Activated CD8-positive, alpha-beta memory T cell treated with anti-CD3 and anti-CD28 coated beads, Interleukin-2, amount 10 ng/mL, durations not matched to agents 7 days and 5 days (primary cell): ENCODE measurements around the gene TMEM187. TPM values are rescaled to one million over a fixed set of nuclear protein-coding genes. Genes with fewer than 3 reads are reported as not detected.

Experiments
- ATAC-seq: fragments of 150-1000 bp; cut with Tn5 transposase; one replicate; pipeline ENCODE4 v1.10.0; 2021; ENCODE audit warnings: moderate library complexity
- CTCF ChIA-PET: fragments of 350-600 bp; sonication (Branson Sonifier 250); formaldehyde crosslinking; loops from one replicate; lab custom pipeline; 2021; ENCODE audit warnings: antibody characterized with exemption; lab: Charles Lee
- DNase-seq: peaks from one replicate; pipeline ENCODE4 v3.0.0-alpha.2; 2020
- H3K27ac Mint-ChIP-seq: one replicate; pipeline ENCODE4 v1.8.0; 2021; ENCODE audit warnings: mild to moderate bottlenecking, mixed read lengths
- H3K27me3 Mint-ChIP-seq: one replicate; pipeline ENCODE4 v1.8.0; 2021; ENCODE audit warnings: mixed read lengths
- H3K36me3 Mint-ChIP-seq: one replicate; pipeline ENCODE4 v1.8.0; 2021; ENCODE audit warnings: mild to moderate bottlenecking, mixed read lengths
- H3K4me1 Mint-ChIP-seq: one replicate; pipeline ENCODE4 v1.8.0; 2021; ENCODE audit warnings: mixed read lengths
- H3K4me3 Mint-ChIP-seq: one replicate; pipeline ENCODE4 v1.8.0; 2021; ENCODE audit warnings: mild to moderate bottlenecking, moderate library complexity, mixed read lengths
- H3K9me3 Mint-ChIP-seq: one replicate; pipeline ENCODE4 v1.8.0; 2022; ENCODE audit warnings: low read depth, mixed read lengths
- total RNA-seq, 2 experiments: library from RNA; stranded (reverse); gene quantifications; one replicate each; pipeline ENCODE4 v1.2.3, GENCODE V29; 2021

The TMEM187 gene
- total RNA-seq, 2 experiments from 2014 or later, result 8.6 to 10.7 TPM

DNA sequence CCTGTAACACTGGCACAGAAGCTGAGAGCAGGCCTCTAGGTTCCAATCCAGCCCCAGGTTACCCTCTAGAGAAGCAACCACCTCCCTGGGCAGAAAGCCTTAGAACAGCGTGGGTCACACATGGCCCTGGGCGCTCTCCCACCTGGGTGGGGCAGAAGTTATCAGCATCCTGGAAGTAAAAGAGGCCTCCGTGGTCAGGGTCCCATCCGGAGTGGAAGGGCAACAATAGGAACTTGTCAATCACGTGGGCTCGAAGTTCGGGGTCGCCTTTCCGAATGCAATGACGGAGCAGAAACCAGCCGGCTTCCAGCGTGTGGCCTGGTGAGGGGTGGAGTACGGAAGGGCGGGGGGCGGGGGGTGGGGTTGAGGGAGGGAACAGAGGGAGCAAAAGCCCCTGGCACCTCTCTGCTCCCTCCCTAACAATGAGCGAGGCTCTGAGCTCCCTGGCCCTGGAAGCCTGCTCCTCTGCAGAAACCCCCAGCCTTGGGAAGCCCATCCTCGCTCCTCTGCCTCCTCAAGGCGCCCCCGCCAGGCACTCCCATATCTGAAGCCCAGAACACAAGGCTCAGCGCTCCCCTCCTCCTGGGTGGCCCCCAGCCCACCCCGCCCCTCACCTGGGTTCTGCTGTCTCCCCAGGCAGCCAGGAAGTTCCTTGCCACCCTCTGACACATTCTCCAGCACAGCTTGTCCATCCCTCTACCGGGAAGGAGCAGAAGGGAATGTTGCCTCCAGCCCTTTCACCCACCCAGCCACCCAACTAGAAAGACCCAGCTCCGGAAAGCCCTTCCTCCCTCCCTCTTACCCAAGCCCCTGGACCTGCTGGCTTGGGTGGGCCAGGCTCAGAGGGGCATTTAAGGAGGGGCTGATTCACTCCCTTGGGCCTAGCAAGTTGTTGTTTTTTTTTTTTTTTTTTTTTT, 31.0 kb upstream of the TMEM187 start:
- Mint-ChIP-seq H3K27ac (peak overlapping the region; percentile 52), H3K27me3 (no peaks in the 10 kb centered on the region), H3K4me1 (peaks cover 11% of the 10 kb centered on the region), H3K36me3 (no peaks in the 10 kb centered on the region), H3K4me3 (peak overlapping the region; percentile 15), H3K9me3 (no peaks in the 10 kb centered on the region)
- ATAC-seq (no peak), DNase-seq (no peak)
- CTCF ChIA-PET, result no interaction called here

GRCh38 chrX:153944140-153944799, 28.3 kb upstream of the TMEM187 start, which contains the start of gene RENBP:
RENBP (minus strand) TSS chrX:153944643; CDS start chrX:153944610, 33 bp downstream.
- Mint-ChIP-seq H3K4me3 (peak within 1 kb of the TSS; percentile 63), H3K27ac (peak within 1 kb of the TSS; percentile 68), H3K4me1 (peaks cover 16% of the 10 kb centered on the region), H3K27me3 (no peaks in the 10 kb centered on the region), H3K9me3 (no peaks in the 10 kb centered on the region), H3K36me3 (peaks cover 2% of the 10 kb centered on the region)
- CTCF ChIA-PET, result interaction anchor here (0.8 to 11.0 kb wide), 5 partner anchors 9 to 181 kb away, joined by 3 to 190 read pairs (median 4); partner anchors contain the start of genes ARHGAP4, IDH3G, NAA10 and PLXNB3
- ATAC-seq (peak; percentile 54), DNase-seq (peak; percentile 56)

- Mint-ChIP-seq H3K4me1 (peaks cover 21% of the 10 kb centered on the region), H3K27ac (no peak overlapping the region), H3K36me3 (peaks cover 4% of the 10 kb centered on the region), H3K27me3 (no peaks in the 10 kb centered on the region), H3K4me3 (no peak overlapping the region), H3K9me3 (no peaks in the 10 kb centered on the region)
- CTCF ChIA-PET, result interaction anchor here (0.7 to 11.0 kb wide), 6 partner anchors 10 to 379 kb away, joined by 3 to 190 read pairs (median 4); partner anchors contain the start of genes ARHGAP4, IDH3G, NAA10 and PLXNB3
- no peak for DNase-seq
- peak; percentile 17 for ATAC-seq
These were observed 27.8 kb upstream of the TMEM187 start for GRCh38 chrX:153944800-153945150.

GRCh38 chrX:153945956-153946943, 26.3 kb upstream of the TMEM187 start:
- CTCF ChIA-PET, result interaction anchor here (0.8 to 11.0 kb wide), 5 partner anchors 11 to 182 kb away, joined by 5 to 190 read pairs (median 52); partner anchors contain the start of genes ARHGAP4, NAA10 and PLXNB3
- Mint-ChIP-seq H3K36me3 (peaks cover 12% of the 10 kb centered on the region), H3K27me3 (no peaks in the 10 kb centered on the region), H3K4me3 (no peak overlapping the region), H3K9me3 (no peaks in the 10 kb centered on the region), H3K4me1 (peaks cover 32% of the 10 kb centered on the region), H3K27ac (no peak overlapping the region)
- DNase-seq (no peak), ATAC-seq (no peak)

GRCh38 chrX:153947009-153947769, 25.4 kb upstream of the TMEM187 start:
- Mint-ChIP-seq H3K27ac (peak overlapping the region; percentile 72), H3K4me1 (peaks cover 35% of the 10 kb centered on the region), H3K9me3 (no peaks in the 10 kb centered on the region), H3K4me3 (no peak overlapping the region), H3K36me3 (peaks cover 14% of the 10 kb centered on the region), H3K27me3 (no peaks in the 10 kb centered on the region)
- CTCF ChIA-PET, result interaction anchor here (0.7 to 11.0 kb wide), 13 partner anchors 11 to 220 kb away, joined by 3 to 190 read pairs (median 5); partner anchors contain the start of genes ARHGAP4, IDH3G, NAA10 and PLXNB3
- ATAC-seq (peak; percentile 84), DNase-seq (peak; percentile 87)

DNA sequence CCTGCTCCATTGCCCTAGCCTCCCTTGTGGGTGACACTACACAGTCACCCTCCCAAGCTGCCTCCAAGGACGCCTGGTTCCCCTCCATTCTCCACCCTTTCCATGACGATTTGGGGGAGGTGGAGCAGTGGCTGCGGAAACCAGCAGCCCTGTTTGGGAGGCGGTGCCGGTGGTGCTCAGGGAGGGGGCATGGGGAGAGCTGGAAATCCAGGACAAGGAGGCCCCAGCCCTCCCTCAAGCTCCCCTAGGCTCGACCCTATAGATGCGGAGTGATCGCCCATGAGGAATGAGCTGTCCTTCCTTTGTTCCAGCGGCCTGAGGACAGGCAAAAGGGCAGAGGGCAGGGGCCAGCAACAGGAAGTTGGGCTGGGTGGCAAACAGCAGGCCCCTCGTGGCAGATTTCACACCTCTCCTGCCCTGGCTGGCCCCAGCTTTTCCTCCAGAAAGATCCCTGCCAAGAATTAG, 24.5 kb upstream of the TMEM187 start:
- Mint-ChIP-seq H3K4me1 (peaks cover 35% of the 10 kb centered on the region), H3K4me3 (no peak overlapping the region), H3K27me3 (no peaks in the 10 kb centered on the region), H3K27ac (peak overlapping the region; percentile 70), H3K9me3 (no peaks in the 10 kb centered on the region), H3K36me3 (peaks cover 14% of the 10 kb centered on the region)
- CTCF ChIA-PET, result interaction anchor here (1.1 to 11.0 kb wide), 7 partner anchors 10 to 220 kb away, joined by 4 to 190 read pairs (median 10); partner anchors contain the start of genes ARHGAP4, IDH3G, NAA10 and PLXNB3
- no peak for DNase-seq
- ATAC-seq, result no peak

DNA sequence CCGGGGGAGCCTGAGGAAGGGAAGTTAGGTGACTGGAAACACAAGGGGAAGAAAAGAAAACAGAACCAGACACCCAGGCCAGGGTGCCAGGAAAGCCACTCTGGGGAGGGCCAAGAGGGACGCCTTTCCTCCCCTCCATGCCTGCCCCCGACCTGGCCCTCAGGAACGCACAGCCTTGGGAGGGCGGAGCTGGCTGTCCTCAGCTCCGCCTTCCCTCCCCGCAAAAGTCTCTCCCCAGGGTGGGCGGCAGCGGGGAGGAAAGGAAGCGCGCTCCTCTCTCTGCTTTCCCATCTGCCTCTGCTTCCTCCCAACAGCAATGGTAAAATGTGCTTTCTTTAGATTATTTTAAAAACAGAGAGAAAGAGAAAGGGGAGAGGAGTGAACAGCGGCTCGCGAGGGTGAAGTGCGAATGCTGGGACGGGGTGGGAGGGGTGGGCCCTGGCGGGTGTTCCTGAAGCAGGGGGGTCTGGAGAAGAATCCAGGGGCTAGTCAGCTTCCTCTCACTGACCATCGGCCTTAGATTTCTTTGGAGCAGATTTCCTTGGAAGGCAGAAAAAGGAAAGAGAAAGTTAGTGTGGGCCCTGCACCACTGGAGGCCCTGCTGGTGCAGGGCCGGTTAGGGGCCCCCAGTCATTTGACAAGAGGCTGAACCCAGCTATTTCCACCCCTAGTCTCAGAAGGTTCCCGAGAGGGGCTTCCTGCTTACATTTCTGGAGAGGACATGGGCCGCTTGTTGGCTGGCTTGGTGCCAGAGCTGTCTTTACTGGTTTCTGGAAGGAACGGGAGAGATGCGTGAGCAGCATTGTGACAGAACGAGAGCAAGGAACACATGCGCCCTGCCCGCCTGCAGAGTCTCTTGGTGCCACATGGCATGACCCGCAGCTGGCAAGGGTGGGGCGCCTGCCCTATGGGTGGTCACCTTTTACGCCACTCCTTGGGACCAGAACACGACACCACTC, 23.4 kb upstream of the TMEM187 start:
- H3K9me3 Mint-ChIP-seq, result no peaks in the 10 kb centered on the region
- H3K4me3 Mint-ChIP-seq, result no peak overlapping the region
- no peak for DNase-seq
- no peak for ATAC-seq
- peak overlapping the region; percentile 64 for H3K27ac Mint-ChIP-seq
- H3K27me3 Mint-ChIP-seq, result no peaks in the 10 kb centered on the region
- peaks cover 40% of the 10 kb centered on the region for H3K4me1 Mint-ChIP-seq
- H3K36me3 Mint-ChIP-seq, result peaks cover 16% of the 10 kb centered on the region
- CTCF ChIA-PET, result interaction anchor here (5.4 to 11.0 kb wide), 3 partner anchors 14 to 24 kb away, joined by 52 to 190 read pairs (median 71); partner anchors contain the start of genes ARHGAP4 and NAA10

- CTCF ChIA-PET, result interaction anchor here (5.4 to 11.0 kb wide), 3 partner anchors 15 to 25 kb away, joined by 52 to 190 read pairs (median 71); partner anchors contain the start of genes ARHGAP4 and NAA10
- H3K27ac Mint-ChIP-seq, result no peak overlapping the region
These were observed 22.4 kb upstream of the TMEM187 start for GRCh38 chrX:153950127-153950526.

GRCh38 chrX:153951683-153952372, 20.7 kb upstream of the TMEM187 start:
- ATAC-seq (no peak), DNase-seq (no peak)
- peaks cover 45% of the 10 kb centered on the region for H3K4me1 Mint-ChIP-seq
- CTCF ChIA-PET, result interaction anchor here (2.6 to 11.0 kb wide), 3 partner anchors 15 to 27 kb away, joined by 11 to 190 read pairs (median 71); partner anchors contain the start of genes ARHGAP4 and NAA10
- H3K36me3 Mint-ChIP-seq, result peaks cover 29% of the 10 kb centered on the region
- H3K27ac Mint-ChIP-seq, result no peak overlapping the region
- H3K4me3 Mint-ChIP-seq, result no peak overlapping the region
- H3K27me3 Mint-ChIP-seq, result no peaks in the 10 kb centered on the region
- H3K9me3 Mint-ChIP-seq, result no peaks in the 10 kb centered on the region

More at GRCh38 chrX:153950127-153950526, 22.4 kb upstream of the TMEM187 start:
- Mint-ChIP-seq H3K9me3 (no peaks in the 10 kb centered on the region), H3K4me3 (no peak overlapping the region), H3K36me3 (peaks cover 23% of the 10 kb centered on the region), H3K4me1 (peaks cover 43% of the 10 kb centered on the region), H3K27me3 (no peaks in the 10 kb centered on the region)
- DNase-seq, result no peak
- ATAC-seq, result no peak

GRCh38 chrX:153952373-153953026, 20.1 kb upstream of the TMEM187 start:
- no peak for ATAC-seq
- H3K9me3 Mint-ChIP-seq, result no peaks in the 10 kb centered on the region
- H3K36me3 Mint-ChIP-seq, result peaks cover 27% of the 10 kb centered on the region
- H3K4me1 Mint-ChIP-seq, result peaks cover 43% of the 10 kb centered on the region
- H3K4me3 Mint-ChIP-seq, result no peak overlapping the region
- peak overlapping the region; percentile 66 for H3K27ac Mint-ChIP-seq
- DNase-seq, result no peak
- CTCF ChIA-PET, result interaction anchor here (1.2 to 11.0 kb wide), 5 partner anchors 15 to 42 kb away, joined by 3 to 190 read pairs (median 4); partner anchors contain the start of gene ARHGAP4
- H3K27me3 Mint-ChIP-seq, result no peaks in the 10 kb centered on the region
